Measurements from ENCODE around the gene CFAP57.

GRCh38 chr1:43265431-43265830 is 93.3 kb downstream of the CFAP57 start:
- TF ChIP-seq CTCF (IDR thresholded peaks at IDR 0.05): no peak
- TF ChIP-seq POLR2A (IDR thresholded peaks at IDR 0.05): no peak

Data from uterus (tissue), 2 donors.